ENCODE measurements around the gene ZFAND3.

- TF ChIP-seq SUZ12 (IDR thresholded peaks at IDR 0.05; ENCODE audit: extremely low read depth, insufficient read depth, insufficient read length) (no peak), YY1 (IDR thresholded peaks at IDR 0.05; ENCODE audit: insufficient read depth, insufficient read length) (no peak)
Measured at GRCh38 chr6:38182426-38182825, 362.9 kb downstream of the ZFAND3 start.

All from NT2/D1 (cell line).